DND-41 (cell line): ENCODE results near the gene ATF2.
A peak's percentile ranks its signal among the peaks of the same experiment; 100 is the strongest.

Source experiments
- ATAC-seq: fragments of 200-7000 bp; cut with Tn5 transposase; 3 replicates; pipeline ENCODE4 v1.9.1; 2021; ENCODE audit warnings: low read depth; ENCODE audit not compliant: insufficient read depth
- DNase-seq: peaks from one replicate; pipeline ENCODE4 v3.0.0-alpha.2; 2020
- H2AFZ ChIP-seq: 2 replicates; pipeline ENCODE4 v1.6.0; 2012; ENCODE audit warnings: low read depth, low read length
- H3K27ac ChIP-seq: 2 replicates; pipeline ENCODE4 v1.5.1; 2012; ENCODE audit warnings: low read length, inconsistent platforms
- H3K27me3 ChIP-seq: fragments of 200-600 bp; sonication (generic); 2 replicates; pipeline ENCODE4 v1.6.0; 2012; ENCODE audit warnings: low read length, mild to moderate bottlenecking, inconsistent platforms; ENCODE audit not compliant: insufficient read depth, poor library complexity
- H3K36me3 ChIP-seq: 2 replicates; pipeline ENCODE4 v1.5.1; 2012; ENCODE audit warnings: low read length, inconsistent platforms; ENCODE audit not compliant: insufficient read depth
- H3K4me1 ChIP-seq: 2 replicates; pipeline ENCODE4 v1.5.1; 2012; ENCODE audit warnings: mild to moderate bottlenecking, low read length; ENCODE audit not compliant: insufficient read depth
- H3K4me2 ChIP-seq: 2 replicates; pipeline ENCODE4 v1.6.0; 2012; ENCODE audit warnings: mild to moderate bottlenecking, moderate library complexity, low read length, inconsistent platforms; ENCODE audit not compliant: insufficient read depth
- H3K4me3 ChIP-seq, 2 experiments: fragments of 200-600 bp in 1 of 2; shearing (Covaris generic) in 1 of 2; 2 replicates each; pipeline ENCODE4 v1.5.1; 2012 to 2016; ENCODE audit warnings: inconsistent platforms in 2 of 2, low read length in 2 of 2, mild to moderate bottlenecking in 2 of 2, low read depth in 1 of 2, moderate library complexity in 1 of 2
- H3K79me2 ChIP-seq: 2 replicates; pipeline ENCODE4 v1.6.0; 2012; ENCODE audit warnings: low read length, inconsistent platforms; ENCODE audit not compliant: insufficient read depth
- H3K9ac ChIP-seq: 2 replicates; pipeline ENCODE4 v1.6.0; 2012; ENCODE audit warnings: low read depth, mild to moderate bottlenecking, inconsistent platforms, low read length, moderate library complexity
- H3K9me3 ChIP-seq: 2 replicates; pipeline ENCODE4 v1.5.1; 2012; ENCODE audit warnings: low read length, moderate library complexity, mild to moderate bottlenecking, inconsistent platforms; ENCODE audit not compliant: insufficient read depth, severe bottlenecking
- H4K20me1 ChIP-seq: 2 replicates; pipeline ENCODE4 v1.6.0; 2012; ENCODE audit warnings: low read length; ENCODE audit not compliant: insufficient read depth
- CTCF ChIP-seq: IDR thresholded peaks from 2 replicates; pipeline ENCODE4 v1.5.1; 2012; ENCODE audit warnings: borderline replicate concordance, low read length, moderate library complexity, mild to moderate bottlenecking; ENCODE audit not compliant: poor library complexity, severe bottlenecking; ENCODE audit errors: extremely low read depth
- EZH2 ChIP-seq: IDR thresholded peaks from 3 replicates; pipeline ENCODE4 v1.6.1; 2012; ENCODE audit warnings: borderline replicate concordance, low read depth, mild to moderate bottlenecking, moderate library complexity, low read length, inconsistent platforms; ENCODE audit not compliant: severe bottlenecking

The ATF2 gene

GRCh38 chr2:175166216-175166824 is 1.7 kb downstream of the ATF2 start:
- DNase-seq (no peak), ATAC-seq (no peak)
- TF ChIP-seq CTCF: no peak
- TF ChIP-seq EZH2: no peak
- no peaks in the 10 kb centered on the region for H3K27me3 ChIP-seq
- peaks cover 56% of the 10 kb centered on the region for H3K4me1 ChIP-seq
- H2AFZ ChIP-seq: no peak overlapping the region
- peaks cover 74% of the 10 kb centered on the region for H3K79me2 ChIP-seq
- H3K4me2 ChIP-seq: peak overlapping the region; percentile 72
- peaks cover 3% of the 10 kb centered on the region; the same call in 1 of the 2 replicates for H3K36me3 ChIP-seq
- H3K27ac ChIP-seq: peak overlapping the region; percentile 97; the same call in 1 of the 2 replicates
- peaks cover 40% of the 10 kb centered on the region; the same call in 1 of the 2 replicates for H4K20me1 ChIP-seq
- peak overlapping the region; percentile 64 to 81 for H3K4me3 ChIP-seq
- no peaks in the 10 kb centered on the region for H3K9me3 ChIP-seq
- peak overlapping the region; percentile 78 for H3K9ac ChIP-seq

GRCh38 chr2:175164235-175164634 is 3.8 kb downstream of the ATF2 start:
- TF ChIP-seq CTCF (no peak), EZH2 (no peak)
- Histone ChIP-seq H3K9me3 (no peaks in the 10 kb centered on the region), H3K4me1 (peaks cover 43% of the 10 kb centered on the region), H2AFZ (no peak overlapping the region), H3K27ac (no peak overlapping the region), H3K9ac (no peak overlapping the region), H3K36me3 (peaks cover 3% of the 10 kb centered on the region; the same call in 1 of the 2 replicates), H3K4me2 (peak overlapping the region; percentile 72; the same call in 1 of the 2 replicates), H3K79me2 (peaks cover 94% of the 10 kb centered on the region), H3K27me3 (no peaks in the 10 kb centered on the region), H4K20me1 (peaks cover 53% of the 10 kb centered on the region), H3K4me3 (no peak overlapping the region)
- DNase-seq: no peak
- no peak for ATAC-seq

- peaks cover 74% of the 10 kb centered on the region for H4K20me1 ChIP-seq
- ATAC-seq (no peak), DNase-seq (no peak)
- peaks cover 98% of the 10 kb centered on the region for H3K79me2 ChIP-seq
- peaks cover 19% of the 10 kb centered on the region for H3K36me3 ChIP-seq
- no peak overlapping the region for H3K4me2 ChIP-seq
- TF ChIP-seq EZH2 (no peak), CTCF (no peak)
- no peak overlapping the region for H3K9ac ChIP-seq
- no peak overlapping the region for H2AFZ ChIP-seq
- no peak overlapping the region for H3K4me3 ChIP-seq
- no peaks in the 10 kb centered on the region for H3K9me3 ChIP-seq
- H3K4me1 ChIP-seq: peaks cover 8% of the 10 kb centered on the region; the same call in 1 of the 2 replicates
- H3K27ac ChIP-seq: no peak overlapping the region
- H3K27me3 ChIP-seq: no peaks in the 10 kb centered on the region
These were observed 9.1 kb downstream of the ATF2 start for GRCh38 chr2:175158894-175159293.

- no peak overlapping the region for H3K4me3 ChIP-seq
These were observed 11.5 kb downstream of the ATF2 start for GRCh38 chr2:175156534-175156933.

More at GRCh38 chr2:175156534-175156933, 11.5 kb downstream of the ATF2 start:
- peaks cover 80% of the 10 kb centered on the region for H4K20me1 ChIP-seq
- no peak for DNase-seq
- TF ChIP-seq CTCF (no peak), EZH2 (no peak)
- no peak for ATAC-seq
- no peak overlapping the region for H3K27ac ChIP-seq
- H3K9me3 ChIP-seq: no peaks in the 10 kb centered on the region
- H3K79me2 ChIP-seq: peaks cover 99% of the 10 kb centered on the region
- no peaks in the 10 kb centered on the region for H3K27me3 ChIP-seq
- H3K4me2 ChIP-seq: no peak overlapping the region
- no peak overlapping the region for H2AFZ ChIP-seq
- H3K36me3 ChIP-seq: peaks cover 17% of the 10 kb centered on the region
- H3K4me1 ChIP-seq: no peaks in the 10 kb centered on the region
- no peak overlapping the region for H3K9ac ChIP-seq
